K562 (cell line): Measurements from ENCODE around the gene GON7. TPM values are rescaled to one million over a fixed set of nuclear protein-coding genes. Genes with fewer than 3 reads are reported as not detected.

ENCODE experiments used
- AFF4 ChIP-seq: sonication (generic); formaldehyde crosslinking; IDR thresholded peaks from 2 replicates; pipeline ENCODE4 v1.8.0; 2023; ENCODE audit warnings: mild to moderate bottlenecking, missing genetic modification reagents
- CCAR2 ChIP-seq: fragments of 200-400 bp; formaldehyde crosslinking; IDR thresholded peaks from 2 replicates; pipeline ENCODE4 v1.6.1; 2017; ENCODE audit warnings: mild to moderate bottlenecking, low read depth, low read length
- CHD2 ChIP-seq: IDR thresholded peaks from 2 replicates; pipeline ENCODE4 v1.6.1; 2011; ENCODE audit warnings: low read depth, low read length
- CREM ChIP-seq: IDR thresholded peaks from 2 replicates; pipeline ENCODE4 v1.6.1; 2014; ENCODE audit warnings: antibody characterized with exemption, low read depth
- EGR1 ChIP-seq: fragments of 450-650 bp; conservative IDR thresholded peaks from 2 replicates; pipeline ENCODE4 v1.6.1; 2017; ENCODE audit warnings: mild to moderate bottlenecking
- ETV6 ChIP-seq, 3 experiments: fragments of 150-350 bp in 1 of 3; sonication (generic) in 1 of 3; formaldehyde crosslinking in 1 of 3; IDR thresholded peaks; 2 replicates each; pipeline versions ENCODE4 v1.6.1 to v1.8.0; 2014 to 2022; ENCODE audit warnings: borderline replicate concordance in 2 of 3, low read depth in 2 of 3, antibody characterized with exemption in 1 of 3, low read length in 1 of 3, mild to moderate bottlenecking in 1 of 3, missing genetic modification reagents in 1 of 3
- PREB ChIP-seq: sonication (generic); formaldehyde crosslinking; IDR thresholded peaks from 2 replicates; pipeline ENCODE4 v1.8.1; 2023; ENCODE audit warnings: mild to moderate bottlenecking, missing genetic modification reagents
- RAD51 ChIP-seq: fragments of 450-650 bp; IDR thresholded peaks from 2 replicates; pipeline ENCODE4 v1.7.1; 2016; ENCODE audit warnings: low read depth, mild to moderate bottlenecking, borderline replicate concordance
- SUPT5H ChIP-seq: fragments of 450-650 bp; IDR thresholded peaks from 2 replicates; pipeline ENCODE4 v1.6.1; 2016
- TAF9B ChIP-seq: fragments of 450-650 bp; IDR thresholded peaks from 2 replicates; pipeline ENCODE4 v1.6.1; 2018; ENCODE audit warnings: mild to moderate bottlenecking; ENCODE audit not compliant: partially characterized antibody
- TBP ChIP-seq: optimal IDR thresholded peaks from 2 replicates; pipeline ENCODE3; 2011; ENCODE audit warnings: low read depth, low read length, improper control_type of control experiment
- TRIM24 ChIP-seq, 2 experiments: fragments of 450-650 bp; IDR thresholded peaks; 2 replicates each; pipeline ENCODE4 v1.6.1; 2016
- WHSC1 ChIP-seq: IDR thresholded peaks from one replicate; pipeline ENCODE4 v1.6.1; 2012; ENCODE audit warnings: low read length, control low read depth, inconsistent platforms
- YY1 ChIP-seq, 3 experiments: IDR thresholded peaks; 2 replicates each; pipeline ENCODE4 v1.6.1; 2011; ENCODE audit warnings: low read length in 2 of 3, mild to moderate bottlenecking in 2 of 3, moderate library complexity in 2 of 3, borderline replicate concordance in 1 of 3, control low read depth in 1 of 3, low read depth in 1 of 3; ENCODE audit not compliant: insufficient read depth in 3 of 3, insufficient replicate concordance in 2 of 3, control insufficient read depth in 1 of 3, insufficient read length in 1 of 3; ENCODE audit errors: extremely low read depth in 1 of 3
- ZFX ChIP-seq: sonication (generic); formaldehyde crosslinking; IDR thresholded peaks from 2 replicates; pipeline ENCODE4 v1.8.0; 2022; ENCODE audit warnings: mild to moderate bottlenecking, missing genetic modification reagents, moderate library complexity
- ZNF408 ChIP-seq: fragments of 250-450 bp; sonication (Bioruptor Pico); IDR thresholded peaks from 2 replicates; pipeline ENCODE4 v1.4.0; 2020; ENCODE audit warnings: low read depth, mild to moderate bottlenecking, moderate library complexity
- ZNF766 ChIP-seq: fragments of 200-800 bp; sonication (Bioruptor generic); conservative IDR thresholded peaks from 2 replicates; pipeline ENCODE4 v1.6.1; 2016; ENCODE audit warnings: missing genetic modification characterization, missing compliant biosample characterization
- polyA plus RNA-seq, 8 experiments: library from polyadenylated mRNA; depleted of rRNA in 4 of 8; stranded (reverse) in 5 of 8; unstranded in 3 of 8; fragments of >200 nt; fragmentation: Nextera tagmentation in 2 of 8; fragmentation: Illumina TruSeq in 1 of 8; extraction: Ambion mirVana in 2 of 8; extraction: Trizol in 1 of 8; gene quantifications; 2 replicates each; pipeline versions ENCODE4 v1.2.1 to v1.2.3, GENCODE V29; 2011 to 2014; ENCODE audit warnings: inconsistent platforms in 1 of 8, missing spikeins in 1 of 8
- total RNA-seq, 7 experiments: library from RNA; depleted of rRNA in 6 of 7; stranded (reverse); fragments of >200 nt in 6 of 7; fragmentation: Illumina TruSeq in 2 of 7; extraction: Trizol in 2 of 7; gene quantifications; 2 replicates each; pipeline versions ENCODE4 v1.2.1 to v1.2.3, GENCODE V29; 2011 to 2021; ENCODE audit warnings: low replicate concordance in 1 of 7
- TF ChIP-seq, protein P1 (sequence below), 2 experiments: IDR thresholded peaks; 2 replicates each; pipeline ENCODE4 v1.6.1; 2012; ENCODE audit warnings: improper control_type of control experiment in 2 of 2, low read depth in 2 of 2, low read length in 2 of 2, borderline replicate concordance in 1 of 2
- TF ChIP-seq, protein P2 (sequence below): sonication (generic); formaldehyde crosslinking; IDR thresholded peaks from 2 replicates; pipeline ENCODE4 v1.8.0; 2022; ENCODE audit warnings: mild to moderate bottlenecking, missing genetic modification reagents

GON7 gene
- total and polyA plus RNA-seq, 9 of the 15 experiments (the other 6 are each of a cell fraction or from before 2014, with no cell fraction given): 13.7 to 34.0 (median 23.9) TPM

DNA sequence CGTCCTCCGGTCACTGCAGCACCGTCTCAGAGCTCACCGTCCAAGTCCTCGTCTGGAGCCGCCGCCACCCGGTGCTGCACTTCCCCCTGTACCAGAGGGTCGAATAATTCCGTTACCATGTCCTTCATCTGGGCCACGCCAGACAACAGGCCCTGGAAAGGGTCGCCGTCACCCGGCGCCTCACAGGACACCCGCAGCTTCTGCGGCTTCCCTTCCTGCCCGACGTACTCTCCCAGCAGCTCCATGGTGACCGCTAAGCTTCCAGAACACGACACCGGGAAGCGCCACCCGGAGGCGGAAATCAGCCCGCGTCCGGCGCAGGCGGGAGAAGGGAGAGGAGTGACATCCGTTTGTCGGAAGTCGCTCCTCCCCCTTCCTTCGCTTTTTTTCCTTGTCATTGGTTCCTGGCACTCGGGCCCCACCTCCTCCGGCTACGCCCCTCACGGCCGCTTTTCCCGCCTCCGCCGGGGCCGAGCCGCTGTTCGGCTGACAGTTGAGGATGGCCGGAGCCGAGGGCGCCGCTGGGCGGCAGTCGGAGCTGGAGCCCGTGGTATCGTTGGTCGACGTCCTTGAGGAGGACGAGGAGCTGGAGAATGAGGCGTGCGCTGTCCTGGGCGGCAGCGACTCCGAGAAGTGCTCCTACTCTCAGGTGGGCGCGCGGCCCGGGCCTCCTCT lies at the start of gene GON7, which contains the start of gene UBR7 (continued):
- TF ChIP-seq YY1 (IDR thresholded peaks at IDR 0.05; ENCODE audit: borderline replicate concordance in 1 of 3, control insufficient read depth in 1 of 3, extremely low read depth in 1 of 3, insufficient read depth in 3 of 3, insufficient read length in 1 of 3, insufficient replicate concordance in 2 of 3, low read depth in 1 of 3, low read length in 2 of 3): peak in 2 of 3 experiments; percentile 51 to 75
- TF ChIP-seq ZNF408: no peak
- TF ChIP-seq CCAR2: no peak
- no peak for TF ChIP-seq ZNF766 (CRISPR knock-in tag)
- TF ChIP-seq, protein P1, sequence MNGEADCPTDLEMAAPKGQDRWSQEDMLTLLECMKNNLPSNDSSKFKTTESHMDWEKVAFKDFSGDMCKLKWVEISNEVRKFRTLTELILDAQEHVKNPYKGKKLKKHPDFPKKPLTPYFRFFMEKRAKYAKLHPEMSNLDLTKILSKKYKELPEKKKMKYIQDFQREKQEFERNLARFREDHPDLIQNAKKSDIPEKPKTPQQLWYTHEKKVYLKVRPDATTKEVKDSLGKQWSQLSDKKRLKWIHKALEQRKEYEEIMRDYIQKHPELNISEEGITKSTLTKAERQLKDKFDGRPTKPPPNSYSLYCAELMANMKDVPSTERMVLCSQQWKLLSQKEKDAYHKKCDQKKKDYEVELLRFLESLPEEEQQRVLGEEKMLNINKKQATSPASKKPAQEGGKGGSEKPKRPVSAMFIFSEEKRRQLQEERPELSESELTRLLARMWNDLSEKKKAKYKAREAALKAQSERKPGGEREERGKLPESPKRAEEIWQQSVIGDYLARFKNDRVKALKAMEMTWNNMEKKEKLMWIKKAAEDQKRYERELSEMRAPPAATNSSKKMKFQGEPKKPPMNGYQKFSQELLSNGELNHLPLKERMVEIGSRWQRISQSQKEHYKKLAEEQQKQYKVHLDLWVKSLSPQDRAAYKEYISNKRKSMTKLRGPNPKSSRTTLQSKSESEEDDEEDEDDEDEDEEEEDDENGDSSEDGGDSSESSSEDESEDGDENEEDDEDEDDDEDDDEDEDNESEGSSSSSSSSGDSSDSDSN (IDR thresholded peaks at IDR 0.05; ENCODE audit: borderline replicate concordance in 1 of 2, low read depth in 2 of 2, low read length in 2 of 2): peak in 1 of 2 experiments; percentile 67; a peak in 1 of 4 replicates
- peak in 1 of 2 experiments; percentile 61; a peak in 1 of 4 replicates for TF ChIP-seq ETV6 (IDR thresholded peaks at IDR 0.05; ENCODE audit: borderline replicate concordance in 1 of 2, low read depth in 2 of 2, low read length in 1 of 2)
- TF ChIP-seq ETV6 (CRISPR knock-in tag; IDR thresholded peaks at IDR 0.05; ENCODE audit: borderline replicate concordance): no peak
- TF ChIP-seq WHSC1: no peak
- TF ChIP-seq CHD2: no peak
- 0 out of 2 replicates have a peak, but pooled peaks have one; percentile 4 for TF ChIP-seq AFF4
- peak in 1 of 2 experiments; percentile 67; a peak in 2 of 4 replicates for TF ChIP-seq TRIM24 (IDR thresholded peaks at IDR 0.05)
- peak; percentile 38 for TF ChIP-seq TAF9B
- TF ChIP-seq CREM: peak; percentile 96
- TF ChIP-seq RAD51: no peak
- 0 out of 2 replicates have a peak, but pooled peaks have one; percentile 27 for TF ChIP-seq EGR1
- peak; percentile 82 for TF ChIP-seq SUPT5H
- TF ChIP-seq ZFX (CRISPR knock-in tag): peak; percentile 67
- no peak for TF ChIP-seq PREB (CRISPR knock-in tag)
- TF ChIP-seq TBP: peak; percentile 58
- TF ChIP-seq, protein P2, sequence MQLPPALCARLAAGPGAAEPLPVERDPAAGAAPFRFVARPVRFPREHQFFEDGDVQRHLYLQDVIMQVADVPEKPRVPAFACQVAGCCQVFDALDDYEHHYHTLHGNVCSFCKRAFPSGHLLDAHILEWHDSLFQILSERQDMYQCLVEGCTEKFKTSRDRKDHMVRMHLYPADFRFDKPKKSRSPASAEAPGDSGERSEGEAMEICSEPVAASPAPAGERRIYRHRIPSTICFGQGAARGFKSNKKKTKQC (CRISPR knock-in tag): peak; percentile 27; the same call in 1 of the 2 replicates
